Thyroid gland (tissue), 4 donors: ENCODE measurements around the gene NDUFB4. TPM values are rescaled to one million over a fixed set of nuclear protein-coding genes. Genes with fewer than 3 reads are reported as not detected.

Experiments
- DNase-seq, 2 donors: peaks; one replicate each; pipeline ENCODE4 v3.0.0-alpha.2; 2019
- H3K27ac ChIP-seq, 3 donors: fragments of 200-600 bp; sonication (generic); 1 replicate in 2 of 3; 2 replicates in 1 of 3; pipeline ENCODE4 v1.5.1; 2016 to 2019; ENCODE audit warnings: mild to moderate bottlenecking in 1 of 3, moderate library complexity in 1 of 3
- H3K27me3 ChIP-seq: fragments of 200-600 bp; sonication (generic); one replicate; pipeline ENCODE4 v1.5.1; 2019
- H3K36me3 ChIP-seq, 2 donors: fragments of 200-600 bp; sonication (generic); one replicate each; pipeline ENCODE4 v1.5.1; 2016 to 2019
- H3K4me1 ChIP-seq, 2 donors: fragments of 200-600 bp; sonication (generic); one replicate each; pipeline ENCODE4 v1.5.1; 2017 to 2019
- H3K4me3 ChIP-seq, 3 donors: fragments of 200-600 bp; sonication (generic); replicated peaks in 1 of 3; 1 replicate in 2 of 3; 2 replicates in 1 of 3; pipeline ENCODE4 v1.5.1; 2016; ENCODE audit warnings: mild to moderate bottlenecking in 1 of 3
- H3K9me3 ChIP-seq: fragments of 200-600 bp; sonication (generic); one replicate; pipeline ENCODE4 v1.5.1; 2017
- POLR2A ChIP-seq, 2 donors: fragments of 450-650 bp; IDR thresholded peaks; one replicate each; pipeline ENCODE4 v1.6.1; 2017; ENCODE audit warnings: antibody characterized with exemption in 2 of 2, mild to moderate bottlenecking in 2 of 2, moderate library complexity in 1 of 2
- WGBS, 2 donors: methylation state at CpG; one replicate each; pipeline ENCODE4 v1.1.5; 2017; 5-methylcytosine and 5-hydroxymethylcytosine counted together
- intact Hi-C: fragments of 100-400 bp; cut with DNase I; formaldehyde crosslinking; loops from one replicate; pipeline ENCODE4 v1.15.1; 2023
- total RNA-seq, 4 donors: library from RNA; depleted of rRNA; stranded (reverse); fragments of >200 nt; gene quantifications; one replicate each; pipeline ENCODE4 v1.2.3, GENCODE V29; 2016
- TF ChIP-seq, protein P1 (sequence below), 6 experiments: fragments of 200-600 bp in 3 of 6; fragments of 450-650 bp in 3 of 6; sonication (generic) in 3 of 6; IDR thresholded peaks; one replicate each; pipeline ENCODE4 v1.5.1; 2016 to 2019; ENCODE audit warnings: antibody characterized with exemption in 6 of 6, mild to moderate bottlenecking in 2 of 6, inconsistent platforms in 1 of 6, moderate library complexity in 1 of 6

The NDUFB4 gene
- total RNA-seq, 4 donors from 2014 or later: 91.5 to 158 (median 118) TPM

DNA sequence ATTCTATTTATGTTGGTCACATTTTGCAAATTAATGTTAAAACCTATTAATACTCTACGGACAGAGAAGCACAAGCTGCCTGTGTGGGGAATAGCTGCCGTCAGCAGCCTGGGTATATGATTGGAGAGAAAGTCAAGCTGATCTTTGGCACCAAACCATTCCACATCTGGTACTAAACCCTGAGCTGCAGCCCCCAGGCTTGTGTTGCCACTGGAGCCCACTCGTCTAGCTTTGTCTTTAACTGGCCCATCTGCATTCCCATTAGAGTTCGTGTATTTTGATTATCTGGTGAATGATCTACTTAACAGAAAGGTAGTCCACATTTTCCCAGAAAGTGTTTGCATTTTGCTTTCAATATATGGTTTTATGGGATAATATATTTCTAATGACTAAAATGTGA, 5.4 kb downstream of the NDUFB4 start:
- Histone ChIP-seq H3K9me3 (no peaks in the 10 kb centered on the region), H3K27ac (no peak overlapping the region), H3K4me1 (peaks cover 11 to 23% of the 10 kb centered on the region in 2 donors), H3K36me3 (peaks cover 17 to 20% of the 10 kb centered on the region in 2 donors), H3K4me3 (no peak overlapping the region), H3K27me3 (no peaks in the 10 kb centered on the region)
- intact Hi-C loops: no loop called here
- TF ChIP-seq, protein P1, sequence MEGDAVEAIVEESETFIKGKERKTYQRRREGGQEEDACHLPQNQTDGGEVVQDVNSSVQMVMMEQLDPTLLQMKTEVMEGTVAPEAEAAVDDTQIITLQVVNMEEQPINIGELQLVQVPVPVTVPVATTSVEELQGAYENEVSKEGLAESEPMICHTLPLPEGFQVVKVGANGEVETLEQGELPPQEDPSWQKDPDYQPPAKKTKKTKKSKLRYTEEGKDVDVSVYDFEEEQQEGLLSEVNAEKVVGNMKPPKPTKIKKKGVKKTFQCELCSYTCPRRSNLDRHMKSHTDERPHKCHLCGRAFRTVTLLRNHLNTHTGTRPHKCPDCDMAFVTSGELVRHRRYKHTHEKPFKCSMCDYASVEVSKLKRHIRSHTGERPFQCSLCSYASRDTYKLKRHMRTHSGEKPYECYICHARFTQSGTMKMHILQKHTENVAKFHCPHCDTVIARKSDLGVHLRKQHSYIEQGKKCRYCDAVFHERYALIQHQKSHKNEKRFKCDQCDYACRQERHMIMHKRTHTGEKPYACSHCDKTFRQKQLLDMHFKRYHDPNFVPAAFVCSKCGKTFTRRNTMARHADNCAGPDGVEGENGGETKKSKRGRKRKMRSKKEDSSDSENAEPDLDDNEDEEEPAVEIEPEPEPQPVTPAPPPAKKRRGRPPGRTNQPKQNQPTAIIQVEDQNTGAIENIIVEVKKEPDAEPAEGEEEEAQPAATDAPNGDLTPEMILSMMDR (IDR thresholded peaks at IDR 0.05): no peak
- TF ChIP-seq POLR2A (IDR thresholded peaks at IDR 0.05): no peak
- 71 to 72% methylated on average over 4 of the region's 4 CpGs for WGBS, 2 donors
- DNase-seq: no peak

DNA sequence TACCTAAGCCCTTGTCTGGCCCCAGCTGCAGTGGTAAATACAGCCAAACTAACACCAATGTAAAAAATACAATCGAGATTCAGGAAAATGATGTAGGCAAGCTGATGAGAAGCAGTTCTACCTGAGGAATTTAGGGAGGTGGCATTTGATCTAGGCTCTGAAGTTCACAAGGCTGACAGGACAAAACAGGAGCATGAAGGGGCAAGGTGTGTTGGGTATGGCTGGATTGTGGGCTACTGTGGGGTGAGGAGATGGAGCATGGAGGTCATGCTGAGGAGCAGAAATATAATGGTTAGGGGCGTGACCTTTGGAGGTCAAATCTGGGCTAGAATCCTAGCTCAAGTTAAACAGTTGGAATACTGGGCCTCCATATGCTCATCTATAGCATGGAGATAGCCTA, 6.5 kb downstream of the NDUFB4 start:
- no peak for TF ChIP-seq POLR2A (IDR thresholded peaks at IDR 0.05)
- TF ChIP-seq, protein P1 (IDR thresholded peaks at IDR 0.05): no peak
- no peaks in the 10 kb centered on the region for H3K27me3 ChIP-seq
- H3K4me1 ChIP-seq: peaks cover 11 to 16% of the 10 kb centered on the region in 2 donors
- no peak overlapping the region for H3K4me3 ChIP-seq
- no peak for DNase-seq
- peaks cover 17 to 20% of the 10 kb centered on the region in 2 donors for H3K36me3 ChIP-seq
- no peaks in the 10 kb centered on the region for H3K9me3 ChIP-seq
- no peak overlapping the region for H3K27ac ChIP-seq
- intact Hi-C loops: no loop called here
- 95 to 98% methylated on average over 2 of the region's 2 CpGs for WGBS, 2 donors

DNA sequence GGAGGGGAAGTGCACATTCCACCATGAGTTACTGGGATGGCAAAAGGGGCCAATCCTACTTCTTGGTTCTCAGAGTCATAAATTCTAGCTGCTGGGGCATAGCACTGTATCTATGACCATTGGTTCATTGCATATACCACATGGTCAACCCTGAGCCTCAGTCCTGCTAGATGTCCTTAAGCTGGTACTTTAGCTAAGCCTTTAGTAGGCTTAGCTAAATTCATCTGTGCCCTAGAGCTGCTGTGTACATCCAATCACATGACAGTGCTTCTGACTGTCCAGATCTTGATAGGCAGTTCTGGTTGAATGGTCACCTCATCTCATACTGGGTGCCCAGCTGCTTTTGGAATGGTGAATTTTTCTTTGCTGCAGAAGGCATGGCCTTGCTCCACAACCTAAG, 8.2 kb downstream of the NDUFB4 start:
- intact Hi-C loops: no loop called here
- peaks cover 4 to 8% of the 10 kb centered on the region in 2 donors for H3K4me1 ChIP-seq

DNA sequence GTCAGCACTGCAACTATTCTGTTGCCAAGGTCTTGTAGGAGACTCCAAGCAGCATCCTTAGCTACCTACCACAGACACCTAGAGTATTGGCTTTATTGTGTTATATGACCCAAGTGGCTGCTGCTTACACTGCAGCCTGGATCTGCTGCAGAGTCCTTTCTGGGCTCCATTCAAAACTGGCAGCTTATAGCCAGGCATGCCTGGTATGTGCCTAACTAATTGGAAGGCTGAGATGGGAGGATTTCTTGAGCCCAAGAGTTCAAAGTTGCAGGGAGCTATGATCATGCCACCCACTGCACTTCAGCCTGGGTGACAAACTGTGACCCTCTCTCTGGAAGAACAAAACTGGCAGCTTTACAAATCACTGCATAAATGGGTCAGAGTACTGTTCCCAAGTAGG, 8.6 kb downstream of the NDUFB4 start:
- intact Hi-C loops: no loop called here
- TF ChIP-seq POLR2A (IDR thresholded peaks at IDR 0.05): no peak
- TF ChIP-seq, protein P1 (IDR thresholded peaks at IDR 0.05): no peak
- Histone ChIP-seq H3K9me3 (no peaks in the 10 kb centered on the region), H3K4me1 (peaks cover 4% of the 10 kb centered on the region in 2 donors), H3K27ac (no peak overlapping the region), H3K4me3 (no peak overlapping the region), H3K27me3 (no peaks in the 10 kb centered on the region), H3K36me3 (peaks cover 17% of the 10 kb centered on the region in 2 donors)
- DNase-seq: no peak

More for the DNA sequence above, 8.2 kb downstream of the NDUFB4 start:
- Histone ChIP-seq H3K27me3 (no peaks in the 10 kb centered on the region), H3K36me3 (peaks cover 17% of the 10 kb centered on the region in 2 donors), H3K9me3 (no peaks in the 10 kb centered on the region), H3K4me3 (no peak overlapping the region), H3K27ac (no peak overlapping the region)
- no peak for DNase-seq
- no peak for TF ChIP-seq POLR2A (IDR thresholded peaks at IDR 0.05)

DNA sequence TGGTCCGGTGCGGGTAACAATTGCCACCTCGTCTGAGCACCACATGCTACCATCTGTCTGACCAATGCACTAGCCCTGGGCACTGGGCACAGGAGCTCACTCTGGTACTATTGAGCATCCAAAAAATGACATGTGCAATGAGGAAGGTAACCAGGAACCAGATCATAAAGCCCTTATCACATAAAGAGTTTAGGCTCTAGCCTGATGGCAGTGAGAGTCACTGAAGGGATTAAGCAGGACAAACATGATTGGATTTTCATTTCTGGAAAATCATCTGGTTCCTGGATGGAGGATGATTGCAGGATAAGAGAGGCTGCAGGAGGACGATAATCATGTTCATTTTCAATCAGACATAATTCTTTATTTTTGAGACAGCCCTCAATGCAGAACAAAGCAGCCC, 12.4 kb downstream of the NDUFB4 start:
- no peak overlapping the region for H3K4me3 ChIP-seq
- no peak for TF ChIP-seq POLR2A (IDR thresholded peaks at IDR 0.05)
- TF ChIP-seq, protein P1 (IDR thresholded peaks at IDR 0.05): no peak
- no peaks in the 10 kb centered on the region for H3K36me3 ChIP-seq
- no peak overlapping the region for H3K27ac ChIP-seq
- no peaks in the 10 kb centered on the region for H3K27me3 ChIP-seq
- no peaks in the 10 kb centered on the region for H3K9me3 ChIP-seq
- DNase-seq: no peak
- H3K4me1 ChIP-seq: no peaks in the 10 kb centered on the region
- 85% methylated on average over 4 of the region's 4 CpGs for WGBS, 2 donors
- intact Hi-C loops: no loop called here

DNA sequence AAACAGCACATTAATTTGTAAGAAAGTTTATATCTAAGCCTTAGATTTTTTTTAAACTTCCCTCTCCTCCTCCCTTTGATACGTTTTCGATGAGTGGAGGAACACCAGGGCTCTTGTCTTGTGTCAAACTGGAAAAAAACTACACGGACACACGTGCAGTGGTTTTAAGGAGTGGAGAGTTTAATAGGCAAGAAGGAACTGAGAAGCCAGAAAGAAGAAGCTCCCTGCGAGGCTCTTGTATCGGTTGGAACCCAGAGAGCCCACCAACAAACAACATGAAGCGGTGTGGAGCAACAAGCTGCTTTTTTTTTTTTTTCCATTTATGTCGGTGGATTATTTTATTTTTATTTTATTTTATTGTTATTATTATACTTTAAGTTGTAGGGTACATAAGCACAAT, 18.6 kb downstream of the NDUFB4 start:
- H3K4me1 ChIP-seq: no peaks in the 10 kb centered on the region
- no peaks in the 10 kb centered on the region for H3K27me3 ChIP-seq
- no peak for DNase-seq
- WGBS, 2 donors: 74 to 82% methylated on average over 8 of the region's 8 CpGs
- no peaks in the 10 kb centered on the region for H3K9me3 ChIP-seq
- H3K36me3 ChIP-seq: no peaks in the 10 kb centered on the region
- intact Hi-C loops: no loop called here
- H3K4me3 ChIP-seq: no peak overlapping the region
- TF ChIP-seq, protein P1 (IDR thresholded peaks at IDR 0.05): no peak
- TF ChIP-seq POLR2A (IDR thresholded peaks at IDR 0.05): no peak
- H3K27ac ChIP-seq: no peak overlapping the region
